ENCODE results near the gene ZNF367. TPM values are rescaled to one million over a fixed set of nuclear protein-coding genes. Genes with fewer than 3 reads are reported as not detected.

ZNF367 gene
- total and polyA plus RNA-seq, 9 of the 15 experiments (the other 6 are each of a cell fraction or from before 2014, with no cell fraction given), result 2.7 to 14.4 (median 10.0) TPM

- TF ChIP-seq GTF2B (IDR thresholded peaks at IDR 0.05; ENCODE audit: extremely low read depth, insufficient read length) (no peak), EZH2 (IDR thresholded peaks at IDR 0.05; ENCODE audit: borderline replicate concordance, low read depth, low read length) (no peak), GABPB2 (CRISPR knock-in tag; conservative IDR thresholded peaks at IDR 0.05) (no peak), ZNF143 (CRISPR knock-in tag; IDR thresholded peaks at IDR 0.05) (no peak), ZFP91 (CRISPR knock-in tag; IDR thresholded peaks at IDR 0.05) (no peak), SP2 (IDR thresholded peaks at IDR 0.05; ENCODE audit: extremely low read depth, low read depth, low read length, poor library complexity, severe bottlenecking) (no peak), DMBX1 (CRISPR knock-in tag; IDR thresholded peaks at IDR 0.05; ENCODE audit: borderline replicate concordance) (no peak), BACH1 (tag; IDR thresholded peaks at IDR 0.05) (no peak), ZNF589 (CRISPR knock-in tag; IDR thresholded peaks at IDR 0.05; ENCODE audit: low read depth) (no peak), ZNF354B (CRISPR knock-in tag; IDR thresholded peaks at IDR 0.05) (no peak), RCOR1 (IDR thresholded peaks at IDR 0.05; ENCODE audit: borderline replicate concordance in 1 of 2, low read depth in 2 of 2, low read length in 2 of 2) (no peak), ZNF217 (CRISPR knock-in tag; IDR thresholded peaks at IDR 0.05) (no peak), ZBTB8A (IDR thresholded peaks at IDR 0.05; ENCODE audit: partially characterized antibody) (no peak), ZBTB11 (CRISPR knock-in tag; IDR thresholded peaks at IDR 0.05) (0 out of 6 replicates have a peak, but pooled peaks of 1 of the 3 experiments have one; percentile 2), SMAD1 (IDR thresholded peaks at IDR 0.05; ENCODE audit: low read depth, low read length, partially characterized antibody) (no peak), HEY1 (CRISPR knock-in tag; IDR thresholded peaks at IDR 0.05; ENCODE audit: borderline replicate concordance) (no peak)
- TF ChIP-seq, protein P1, sequence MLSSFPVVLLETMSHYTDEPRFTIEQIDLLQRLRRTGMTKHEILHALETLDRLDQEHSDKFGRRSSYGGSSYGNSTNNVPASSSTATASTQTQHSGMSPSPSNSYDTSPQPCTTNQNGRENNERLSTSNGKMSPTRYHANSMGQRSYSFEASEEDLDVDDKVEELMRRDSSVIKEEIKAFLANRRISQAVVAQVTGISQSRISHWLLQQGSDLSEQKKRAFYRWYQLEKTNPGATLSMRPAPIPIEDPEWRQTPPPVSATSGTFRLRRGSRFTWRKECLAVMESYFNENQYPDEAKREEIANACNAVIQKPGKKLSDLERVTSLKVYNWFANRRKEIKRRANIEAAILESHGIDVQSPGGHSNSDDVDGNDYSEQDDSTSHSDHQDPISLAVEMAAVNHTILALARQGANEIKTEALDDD (IDR thresholded peaks at IDR 0.05), result peak; percentile 39; the same call in 1 of the 2 replicates
- TF ChIP-seq, protein P2, sequence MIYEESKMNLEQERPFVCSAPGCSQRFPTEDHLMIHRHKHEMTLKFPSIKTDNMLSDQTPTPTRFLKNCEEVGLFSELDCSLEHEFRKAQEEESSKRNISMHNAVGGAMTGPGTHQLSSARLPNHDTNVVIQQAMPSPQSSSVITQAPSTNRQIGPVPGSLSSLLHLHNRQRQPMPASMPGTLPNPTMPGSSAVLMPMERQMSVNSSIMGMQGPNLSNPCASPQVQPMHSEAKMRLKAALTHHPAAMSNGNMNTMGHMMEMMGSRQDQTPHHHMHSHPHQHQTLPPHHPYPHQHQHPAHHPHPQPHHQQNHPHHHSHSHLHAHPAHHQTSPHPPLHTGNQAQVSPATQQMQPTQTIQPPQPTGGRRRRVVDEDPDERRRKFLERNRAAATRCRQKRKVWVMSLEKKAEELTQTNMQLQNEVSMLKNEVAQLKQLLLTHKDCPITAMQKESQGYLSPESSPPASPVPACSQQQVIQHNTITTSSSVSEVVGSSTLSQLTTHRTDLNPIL (CRISPR knock-in tag; IDR thresholded peaks at IDR 0.05), result no peak
These were observed 935 bp upstream of the ZNF367 start (continued) for GRCh38 chr9:96418920-96419690.

Measured in K562 (cell line).